Bronchial epithelial cell (primary cell): Measurements from ENCODE around the gene TJP3. TPM values are rescaled to one million over a fixed set of nuclear protein-coding genes. Genes with fewer than 3 reads are reported as not detected.

Source experiments
- DNase-seq: peaks from one replicate; pipeline ENCODE4 v3.0.0-alpha.2; 2010; ENCODE audit warnings: low read depth
- FAIRE-seq: peaks from 2 replicates; lab custom pipeline; 2011; peaks lifted over from hg19 to GRCh38; lab: Jason Lieb, UNC
- H3K27me3 ChIP-seq: 2 replicates; pipeline ENCODE4 v1.5.1; 2011; ENCODE audit warnings: low read length; ENCODE audit not compliant: control insufficient read depth, insufficient read depth
- H3K36me3 ChIP-seq: 2 replicates; pipeline ENCODE4 v1.5.1; 2011; ENCODE audit warnings: low read length; ENCODE audit not compliant: control insufficient read depth, insufficient read depth
- H3K4me3 ChIP-seq: 2 replicates; pipeline ENCODE4 v1.5.1; 2011; ENCODE audit warnings: mild to moderate bottlenecking, low read depth, low read length, control low read depth
- CTCF ChIP-seq: IDR thresholded peaks from 2 replicates; pipeline ENCODE4 v1.5.1; 2011; ENCODE audit warnings: mild to moderate bottlenecking, moderate library complexity, low read length, control low read depth, inconsistent platforms; ENCODE audit not compliant: insufficient read depth, severe bottlenecking
- total RNA-seq: library from RNA; depleted of rRNA; stranded (reverse); fragments of >200 nt; gene quantifications from 2 replicates; pipeline ENCODE4 v1.2.1, GENCODE V29; 2014

The TJP3 gene
- total RNA-seq, 1 donor from 2014 or later = 2.1 TPM

- no peaks in the 10 kb centered on the region for H3K36me3 ChIP-seq
- DNase-seq (no peak), FAIRE-seq (no peak)
- H3K4me3 ChIP-seq = no peak overlapping the region
- H3K27me3 ChIP-seq = no peaks in the 10 kb centered on the region
- TF ChIP-seq CTCF = no peak
These were observed 30.5 kb downstream of the TJP3 start for GRCh38 chr19:3738477-3739220.

DNA sequence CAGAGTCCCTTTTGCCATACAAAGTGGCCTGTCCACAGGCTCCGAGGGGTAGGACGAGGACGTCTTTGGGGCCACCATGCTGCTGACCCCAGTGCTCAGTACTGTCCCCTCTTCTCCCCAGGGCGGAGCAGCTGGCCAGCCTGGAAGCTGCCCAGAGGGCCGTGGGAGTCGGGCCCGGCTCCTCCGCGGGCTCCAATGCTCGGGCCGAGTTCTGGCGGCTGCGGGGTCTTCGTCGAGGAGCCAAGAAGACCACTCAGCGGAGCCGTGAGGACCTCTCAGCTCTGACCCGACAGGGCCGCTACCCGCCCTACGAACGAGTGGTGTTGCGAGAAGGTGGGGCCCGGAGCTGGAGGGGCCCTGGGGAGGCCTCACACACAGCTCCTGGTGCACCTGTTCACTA is 32.2 kb downstream of the TJP3 start:
- no peak for FAIRE-seq
- no peak for TF ChIP-seq CTCF
- Histone ChIP-seq H3K27me3 (no peaks in the 10 kb centered on the region), H3K4me3 (no peak overlapping the region), H3K36me3 (no peaks in the 10 kb centered on the region)
- no peak for DNase-seq

GRCh38 chr19:3743486-3743885 is 35.3 kb downstream of the TJP3 start:
- H3K4me3 ChIP-seq = no peak overlapping the region
- DNase-seq (no peak), FAIRE-seq (peak; percentile 50)
- no peak for TF ChIP-seq CTCF
- H3K36me3 ChIP-seq = no peaks in the 10 kb centered on the region
- H3K27me3 ChIP-seq = no peaks in the 10 kb centered on the region

DNA sequence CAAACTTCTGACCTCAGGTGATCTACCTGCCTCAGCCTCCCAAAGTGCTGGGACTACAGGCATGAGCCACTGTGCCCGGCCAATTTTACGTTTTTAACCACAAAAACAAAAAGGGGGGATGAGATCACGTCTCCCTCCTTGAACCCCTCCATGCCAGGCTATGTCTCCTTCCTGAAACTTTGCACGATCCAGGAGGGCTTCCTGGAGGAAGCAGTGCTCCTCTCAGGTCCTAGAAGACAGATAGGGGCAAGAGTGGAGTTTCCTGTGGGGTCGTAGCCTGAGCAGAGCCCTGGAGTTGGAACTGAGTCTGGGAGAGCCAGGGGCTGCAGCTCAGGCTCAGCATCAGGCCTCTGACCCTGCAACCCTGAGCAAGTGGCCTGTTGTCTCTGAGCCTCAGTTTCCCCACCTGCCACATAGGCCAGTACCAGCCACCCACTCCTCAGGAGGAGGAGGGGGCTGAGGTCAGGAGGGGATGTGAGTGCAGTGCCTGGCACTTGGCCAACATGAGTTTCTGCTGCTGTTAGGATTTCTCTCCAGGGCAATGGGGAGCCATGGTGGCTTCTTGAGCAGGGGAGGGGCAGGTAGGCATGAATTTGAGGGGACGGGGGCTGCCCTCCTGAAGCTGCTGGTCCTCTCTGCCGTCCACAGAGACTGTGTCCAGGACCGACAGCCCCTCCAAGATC is 37.3 kb downstream of the TJP3 start:
- FAIRE-seq (no peak), DNase-seq (no peak)
- no peak overlapping the region for H3K4me3 ChIP-seq
- H3K27me3 ChIP-seq = no peaks in the 10 kb centered on the region
- H3K36me3 ChIP-seq = no peaks in the 10 kb centered on the region
- no peak for TF ChIP-seq CTCF

GRCh38 chr19:3746371-3747056 is 38.3 kb downstream of the TJP3 start:
- H3K36me3 ChIP-seq = no peaks in the 10 kb centered on the region
- DNase-seq = no peak
- no peak overlapping the region for H3K4me3 ChIP-seq
- no peak for FAIRE-seq
- no peaks in the 10 kb centered on the region for H3K27me3 ChIP-seq
- TF ChIP-seq CTCF = no peak
